ENCODE measurements around the gene FHOD3. TPM values are rescaled to one million over a fixed set of nuclear protein-coding genes. Genes with fewer than 3 reads are reported as not detected.

Gene FHOD3
- total RNA-seq, 1 donor from 2014 or later, result not detected

DNA sequence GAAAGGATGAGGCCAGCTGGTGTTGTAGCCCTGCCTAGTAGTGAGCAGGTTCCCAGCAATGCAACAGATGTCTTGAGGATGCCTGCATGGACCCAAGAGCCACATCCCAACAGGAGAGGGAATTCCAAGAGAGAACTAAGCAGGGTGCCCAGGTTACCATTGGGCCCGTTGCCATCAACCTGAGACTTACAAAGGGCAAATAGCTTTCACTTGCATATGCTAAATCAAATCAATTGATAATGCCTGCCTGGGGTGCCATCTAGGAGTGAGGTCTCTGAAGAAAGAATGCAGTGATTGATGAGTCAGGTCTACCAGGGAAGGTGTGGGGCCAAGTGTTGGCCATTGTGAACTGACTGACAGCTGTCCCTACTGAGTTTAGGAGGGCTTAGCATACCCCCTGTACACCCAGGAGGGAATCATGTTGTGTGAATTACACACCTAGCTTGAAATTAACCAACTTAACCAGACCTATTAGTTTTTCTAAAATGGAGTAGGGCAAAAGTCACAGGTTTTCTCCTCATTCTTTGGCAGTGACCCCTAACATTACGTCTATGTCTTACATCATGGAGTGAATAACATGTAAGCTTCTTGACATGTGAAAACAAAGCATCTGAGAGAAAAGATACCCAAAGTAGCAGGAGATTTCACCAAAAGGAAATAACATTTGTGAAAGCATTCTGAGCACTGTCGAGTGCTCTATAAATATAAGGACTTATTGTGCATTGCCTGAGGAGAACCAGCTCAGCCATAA lies 32.3 kb downstream of the FHOD3 start:
- Mint-ChIP-seq H3K4me1 (ENCODE audit: low read depth) (no peaks in the 10 kb centered on the region), H3K27me3 (ENCODE audit: low read depth) (no peaks in the 10 kb centered on the region), H3K4me3 (ENCODE audit: low read depth) (no peak overlapping the region), H3K36me3 (ENCODE audit: low read depth) (no peaks in the 10 kb centered on the region), H3K9me3 (no peaks in the 10 kb centered on the region), H3K27ac (no peak overlapping the region)
- intact Hi-C loops (cut with micrococcal nuclease), result no loop called here
- no peak for DNase-seq (ENCODE audit: low spot score)

DNA sequence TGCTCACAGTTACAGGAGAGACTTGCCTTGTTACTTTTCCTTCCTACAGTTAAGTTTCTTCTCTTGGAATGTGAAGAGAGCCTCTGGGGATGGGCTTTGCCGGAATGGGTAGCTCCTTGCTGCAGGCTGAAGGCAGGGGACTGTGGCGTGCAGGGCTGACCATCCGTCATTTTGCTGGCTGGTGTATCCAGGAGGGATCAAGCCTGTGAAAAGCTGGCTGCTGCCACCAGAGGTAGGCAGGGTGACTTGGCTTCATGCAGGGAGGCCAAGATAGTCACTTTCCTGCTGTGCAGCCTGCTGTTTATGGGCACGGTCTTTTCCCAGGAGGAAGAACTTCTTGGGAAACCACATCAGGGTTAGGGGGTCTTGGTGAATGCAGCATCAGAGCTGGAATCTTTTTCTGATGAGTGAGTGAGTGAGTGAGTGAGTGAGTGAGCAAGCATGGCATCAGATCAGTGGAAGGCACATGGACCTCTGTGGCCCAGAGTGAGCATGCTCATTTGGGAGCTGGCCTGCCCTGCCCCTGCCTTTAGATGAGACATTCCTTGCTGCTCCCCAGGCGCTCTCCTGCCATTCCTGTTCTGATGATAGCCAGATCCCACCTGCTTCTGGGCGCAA lies 33.0 kb downstream of the FHOD3 start:
- Mint-ChIP-seq H3K27ac (no peak overlapping the region), H3K4me1 (ENCODE audit: low read depth) (no peaks in the 10 kb centered on the region), H3K4me3 (ENCODE audit: low read depth) (no peak overlapping the region), H3K9me3 (no peaks in the 10 kb centered on the region), H3K27me3 (ENCODE audit: low read depth) (no peaks in the 10 kb centered on the region), H3K36me3 (ENCODE audit: low read depth) (no peaks in the 10 kb centered on the region)
- intact Hi-C loops (cut with micrococcal nuclease), result no loop called here
- DNase-seq (ENCODE audit: low spot score), result no peak

DNA sequence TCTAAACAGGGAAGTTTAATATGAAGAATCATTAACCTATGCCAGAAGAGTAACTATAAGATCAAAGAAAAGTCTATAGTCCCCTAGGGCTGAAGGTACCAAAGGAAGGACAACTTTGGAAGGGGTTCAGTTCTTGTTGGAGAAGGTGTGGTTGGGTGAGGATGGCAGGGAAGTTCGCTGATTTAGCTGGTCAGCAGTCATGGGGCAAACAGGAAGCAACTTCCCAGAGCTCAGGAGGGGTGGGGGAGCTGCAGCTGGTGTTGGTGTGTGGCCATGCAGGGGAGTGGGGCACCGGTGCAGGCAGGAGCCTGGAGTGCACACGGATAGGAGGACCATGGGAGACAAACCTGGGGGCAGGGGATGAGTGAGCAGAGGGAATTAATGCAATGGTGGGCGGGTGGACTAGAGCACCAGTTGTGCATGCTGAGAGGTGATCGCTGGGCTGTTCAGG lies 34.0 kb downstream of the FHOD3 start:
- Mint-ChIP-seq H3K4me1 (ENCODE audit: low read depth) (no peaks in the 10 kb centered on the region), H3K27ac (no peak overlapping the region), H3K36me3 (ENCODE audit: low read depth) (no peaks in the 10 kb centered on the region), H3K9me3 (no peaks in the 10 kb centered on the region), H3K27me3 (ENCODE audit: low read depth) (no peaks in the 10 kb centered on the region), H3K4me3 (ENCODE audit: low read depth) (no peak overlapping the region)
- intact Hi-C loops (cut with micrococcal nuclease), result no loop called here
- DNase-seq (ENCODE audit: low spot score), result no peak

DNA sequence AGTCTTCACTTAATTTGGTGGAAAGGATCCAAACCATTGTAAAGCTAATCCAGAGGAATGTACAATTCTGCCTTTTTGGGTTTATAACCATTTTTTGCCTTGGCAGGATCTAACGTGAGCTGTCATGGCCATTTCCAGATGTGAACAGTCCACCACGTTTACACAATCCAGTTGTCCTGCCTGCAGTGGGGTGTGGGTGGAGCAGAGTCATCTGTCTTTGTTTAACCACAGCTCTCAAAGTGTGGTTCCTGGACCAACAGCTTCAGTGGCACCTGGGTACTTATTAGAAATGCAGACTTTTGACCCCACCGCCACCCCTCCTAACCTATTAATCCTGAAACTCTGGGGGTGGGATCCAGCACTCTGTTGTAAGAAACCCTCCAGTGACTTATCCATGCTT lies 35.9 kb downstream of the FHOD3 start:
- no peak overlapping the region for H3K4me3 Mint-ChIP-seq (ENCODE audit: low read depth)
- H3K27ac Mint-ChIP-seq, result no peak overlapping the region
- H3K9me3 Mint-ChIP-seq, result no peaks in the 10 kb centered on the region
- no peaks in the 10 kb centered on the region for H3K27me3 Mint-ChIP-seq (ENCODE audit: low read depth)
- intact Hi-C loops (cut with micrococcal nuclease), result no loop called here
- no peaks in the 10 kb centered on the region for H3K36me3 Mint-ChIP-seq (ENCODE audit: low read depth)
- DNase-seq (ENCODE audit: low spot score), result no peak
- no peaks in the 10 kb centered on the region for H3K4me1 Mint-ChIP-seq (ENCODE audit: low read depth)

DNA sequence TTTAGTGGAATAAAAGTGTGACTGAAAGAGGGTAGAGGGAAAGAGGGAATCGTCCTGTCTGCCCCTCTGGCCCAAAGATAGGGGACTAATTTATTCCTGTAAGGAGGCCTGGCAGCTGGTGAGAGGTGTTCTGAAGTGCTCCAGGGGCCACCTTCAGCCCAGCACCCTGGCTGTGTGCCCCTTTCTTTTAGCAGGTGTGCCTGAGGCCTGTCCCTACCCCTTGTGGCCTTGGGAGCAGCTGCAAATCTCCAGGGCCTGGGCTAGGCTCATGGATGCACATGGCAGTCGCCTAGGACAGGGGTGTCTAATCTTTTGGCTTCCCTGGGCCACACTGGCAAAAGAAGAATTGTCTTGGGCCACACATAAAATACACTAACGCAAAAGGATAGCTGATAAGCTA lies 37.3 kb downstream of the FHOD3 start:
- intact Hi-C loops (cut with micrococcal nuclease), result no loop called here
- Mint-ChIP-seq H3K4me3 (ENCODE audit: low read depth) (no peak overlapping the region), H3K27me3 (ENCODE audit: low read depth) (no peaks in the 10 kb centered on the region), H3K4me1 (ENCODE audit: low read depth) (no peaks in the 10 kb centered on the region), H3K9me3 (no peaks in the 10 kb centered on the region), H3K36me3 (ENCODE audit: low read depth) (no peaks in the 10 kb centered on the region), H3K27ac (no peak overlapping the region)
- DNase-seq (ENCODE audit: low spot score), result no peak

DNA sequence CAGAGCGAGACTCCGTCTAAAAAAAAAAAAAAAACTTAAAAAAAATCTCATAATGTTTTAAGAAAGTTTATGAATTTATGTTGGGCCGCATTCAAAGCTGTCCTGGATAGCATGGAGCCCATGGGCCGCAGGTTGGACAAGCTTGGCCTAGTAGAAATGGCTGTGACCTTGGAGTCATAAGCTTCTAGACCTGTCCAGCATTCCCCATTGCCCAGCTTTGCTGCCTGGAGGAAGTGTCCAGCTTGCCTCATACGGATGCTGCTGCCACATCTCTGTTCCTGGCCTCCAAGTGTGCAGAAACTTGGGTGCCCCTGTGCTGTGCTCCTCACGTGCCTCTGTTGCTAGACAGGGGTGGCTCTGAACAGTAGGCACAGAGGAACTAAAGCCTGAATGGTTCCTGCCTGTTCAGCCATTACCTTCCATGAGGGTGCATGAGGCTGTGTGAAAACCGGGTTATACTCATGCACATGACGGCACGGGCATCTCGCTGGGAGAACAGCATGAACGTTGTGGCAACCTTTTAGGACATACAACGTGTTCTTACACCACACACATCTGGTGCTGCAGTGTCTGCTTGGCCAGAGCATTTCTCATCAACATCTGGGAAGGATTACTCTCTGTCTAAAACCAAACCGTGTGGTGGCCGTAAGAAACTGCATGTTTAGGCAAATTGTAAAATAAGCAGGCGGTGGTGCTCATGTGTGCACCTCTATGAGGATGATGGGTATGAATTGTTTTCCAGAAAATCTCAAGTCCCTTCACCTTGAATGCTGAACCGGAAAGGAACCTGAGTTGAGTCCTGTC lies 38.2 kb downstream of the FHOD3 start:
- Mint-ChIP-seq H3K36me3 (ENCODE audit: low read depth) (no peaks in the 10 kb centered on the region), H3K4me1 (ENCODE audit: low read depth) (no peaks in the 10 kb centered on the region), H3K27ac (no peak overlapping the region), H3K9me3 (no peaks in the 10 kb centered on the region), H3K27me3 (ENCODE audit: low read depth) (no peaks in the 10 kb centered on the region), H3K4me3 (ENCODE audit: low read depth) (no peak overlapping the region)
- no peak for DNase-seq (ENCODE audit: low spot score)
- intact Hi-C loops (cut with micrococcal nuclease), result no loop called here

DNA sequence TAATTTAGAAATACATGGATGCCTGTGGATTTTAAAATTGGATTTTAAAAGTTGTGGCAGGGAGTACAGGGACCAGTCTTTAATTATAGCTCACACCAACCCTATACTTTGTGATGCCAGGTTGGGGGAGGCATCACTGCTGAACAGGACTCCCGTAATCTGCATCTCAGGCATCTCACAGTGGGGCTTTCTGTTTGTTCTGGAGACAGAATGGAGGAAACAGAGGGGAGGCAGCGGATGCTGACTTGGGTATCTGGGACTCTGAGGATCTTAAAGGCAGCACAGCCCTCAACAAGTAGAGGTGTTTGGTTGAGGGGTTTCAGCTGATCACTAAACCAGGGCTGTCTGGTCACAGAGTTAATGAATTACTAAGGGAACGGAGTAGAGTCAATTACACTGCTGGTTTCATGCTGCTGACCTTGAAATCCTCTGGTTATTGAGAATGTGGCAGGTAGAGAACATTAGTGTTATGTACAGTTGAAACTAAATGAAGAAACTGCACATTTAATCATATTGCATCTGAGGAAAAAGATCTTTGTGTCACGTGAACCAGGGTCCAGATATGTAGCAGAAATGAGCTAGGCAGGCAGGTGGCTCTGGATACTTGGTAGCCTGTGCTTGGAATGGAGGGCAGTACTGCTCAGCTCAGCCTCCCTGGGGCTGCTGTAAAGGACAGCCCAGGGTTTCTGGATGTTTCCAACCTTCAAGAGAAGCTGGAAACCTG lies 40.3 kb downstream of the FHOD3 start:
- no peaks in the 10 kb centered on the region for H3K9me3 Mint-ChIP-seq
- H3K4me1 Mint-ChIP-seq (ENCODE audit: low read depth), result no peaks in the 10 kb centered on the region
- no peak overlapping the region for H3K27ac Mint-ChIP-seq
- H3K36me3 Mint-ChIP-seq (ENCODE audit: low read depth), result no peaks in the 10 kb centered on the region
- intact Hi-C loops (cut with micrococcal nuclease), result no loop called here
- no peak overlapping the region for H3K4me3 Mint-ChIP-seq (ENCODE audit: low read depth)
- DNase-seq (ENCODE audit: low spot score), result no peak
- peaks cover 2% of the 10 kb centered on the region for H3K27me3 Mint-ChIP-seq (ENCODE audit: low read depth)

DNA sequence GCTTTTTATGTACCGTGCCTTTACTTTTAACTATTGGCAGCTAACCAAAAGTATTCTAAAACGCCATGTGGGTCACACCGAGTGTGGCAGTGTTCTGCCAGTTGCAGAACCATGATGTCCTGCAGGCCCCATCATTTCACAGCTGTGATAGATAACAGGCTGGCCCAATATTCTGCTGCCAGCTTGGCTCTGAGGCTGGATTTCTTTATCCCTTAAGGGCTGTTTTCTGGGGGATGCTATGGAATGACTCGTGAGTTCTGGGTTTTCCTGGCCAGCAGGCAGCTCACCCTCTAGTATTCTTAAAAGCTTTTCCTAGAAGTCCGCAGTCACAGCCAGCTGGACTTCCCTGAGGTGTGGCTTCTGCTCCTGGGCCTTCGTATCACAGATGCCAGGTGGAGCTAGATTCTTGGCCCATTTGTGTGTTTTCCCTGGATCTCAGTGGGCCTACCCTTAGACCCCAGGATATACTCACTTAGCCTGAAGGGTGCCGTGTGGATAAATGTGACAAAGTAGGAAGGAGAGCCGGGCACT lies 41.0 kb downstream of the FHOD3 start:
- no peak for DNase-seq (ENCODE audit: low spot score)
- H3K9me3 Mint-ChIP-seq, result no peaks in the 10 kb centered on the region
- no peaks in the 10 kb centered on the region for H3K36me3 Mint-ChIP-seq (ENCODE audit: low read depth)

DNA sequence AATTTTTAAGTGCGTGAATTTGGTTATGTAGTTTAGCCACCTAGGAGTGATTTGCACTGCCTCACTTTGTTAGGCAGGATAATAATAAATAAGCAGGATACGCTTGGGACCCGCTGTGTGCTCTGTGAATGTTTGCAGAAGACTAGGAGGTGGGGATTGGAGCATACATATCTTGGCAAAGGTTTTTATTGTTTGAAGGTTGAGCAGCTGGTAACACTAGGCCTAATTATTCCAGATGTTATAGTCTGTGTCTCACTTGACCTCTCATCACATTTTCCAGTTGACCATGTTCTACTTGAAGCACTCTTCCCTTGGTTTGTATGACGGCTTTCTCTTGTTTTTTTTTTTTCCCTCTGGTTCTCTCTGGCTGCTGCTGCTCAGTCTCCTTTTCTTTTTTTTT lies 42.7 kb downstream of the FHOD3 start:
- Mint-ChIP-seq H3K27me3 (ENCODE audit: low read depth) (peaks cover 2% of the 10 kb centered on the region), H3K4me1 (ENCODE audit: low read depth) (no peaks in the 10 kb centered on the region), H3K9me3 (no peaks in the 10 kb centered on the region), H3K27ac (no peak overlapping the region), H3K4me3 (ENCODE audit: low read depth) (no peak overlapping the region), H3K36me3 (ENCODE audit: low read depth) (no peaks in the 10 kb centered on the region)
- intact Hi-C loops (cut with micrococcal nuclease), result no loop called here
- DNase-seq (ENCODE audit: low spot score), result no peak

More for the DNA sequence above, 41.0 kb downstream of the FHOD3 start:
- Mint-ChIP-seq H3K4me1 (ENCODE audit: low read depth) (no peaks in the 10 kb centered on the region), H3K27me3 (ENCODE audit: low read depth) (peaks cover 2% of the 10 kb centered on the region), H3K4me3 (ENCODE audit: low read depth) (no peak overlapping the region), H3K27ac (no peak overlapping the region)
- intact Hi-C loops (cut with micrococcal nuclease), result no loop called here

DNA sequence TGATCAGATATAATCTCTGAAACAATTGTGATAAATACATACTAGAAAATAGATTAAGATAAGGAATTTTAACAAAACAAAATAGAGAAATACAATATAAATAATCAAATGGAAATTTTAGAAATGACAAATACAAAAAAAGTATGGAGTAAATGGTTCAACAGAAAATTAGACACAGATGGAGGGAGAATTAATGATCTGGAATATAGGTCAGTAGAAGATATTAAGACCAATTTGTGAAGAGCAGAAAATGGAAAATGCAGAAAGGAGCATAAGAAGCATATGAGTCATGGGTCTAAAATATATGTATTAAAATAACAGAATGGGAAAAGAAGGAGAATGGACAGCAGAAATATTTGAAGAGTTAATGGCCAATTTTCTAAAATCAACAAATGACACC lies 44.4 kb downstream of the FHOD3 start:
- Mint-ChIP-seq H3K27ac (no peak overlapping the region), H3K9me3 (no peaks in the 10 kb centered on the region), H3K36me3 (ENCODE audit: low read depth) (no peaks in the 10 kb centered on the region), H3K4me1 (ENCODE audit: low read depth) (no peaks in the 10 kb centered on the region), H3K27me3 (ENCODE audit: low read depth) (peaks cover 4% of the 10 kb centered on the region), H3K4me3 (ENCODE audit: low read depth) (no peak overlapping the region)
- no peak for DNase-seq (ENCODE audit: low spot score)
- intact Hi-C loops (cut with micrococcal nuclease), result no loop called here

DNA sequence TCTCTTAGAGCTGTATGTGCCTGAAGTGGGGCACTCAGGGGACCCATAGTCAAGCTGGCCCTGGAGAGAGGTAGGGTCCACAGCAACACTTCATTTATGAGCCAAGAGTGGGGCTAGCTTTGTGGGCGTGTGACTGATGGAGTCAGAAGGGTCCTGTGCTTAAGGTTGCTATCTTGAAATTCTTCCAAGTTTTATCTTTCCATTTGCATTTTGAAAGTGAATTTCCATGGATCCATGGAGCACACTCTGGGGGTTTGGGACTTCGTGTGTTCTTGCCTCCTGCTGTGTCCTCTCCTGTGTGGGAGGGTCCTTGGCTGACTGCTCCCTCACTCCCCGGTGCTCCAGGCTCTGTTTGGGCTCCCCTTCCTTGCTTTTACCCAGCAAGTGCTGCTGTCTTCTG lies 50.8 kb downstream of the FHOD3 start:
- intact Hi-C loops (cut with micrococcal nuclease), result no loop called here
- no peaks in the 10 kb centered on the region for H3K36me3 Mint-ChIP-seq (ENCODE audit: low read depth)
- H3K4me1 Mint-ChIP-seq (ENCODE audit: low read depth), result no peaks in the 10 kb centered on the region

DNA sequence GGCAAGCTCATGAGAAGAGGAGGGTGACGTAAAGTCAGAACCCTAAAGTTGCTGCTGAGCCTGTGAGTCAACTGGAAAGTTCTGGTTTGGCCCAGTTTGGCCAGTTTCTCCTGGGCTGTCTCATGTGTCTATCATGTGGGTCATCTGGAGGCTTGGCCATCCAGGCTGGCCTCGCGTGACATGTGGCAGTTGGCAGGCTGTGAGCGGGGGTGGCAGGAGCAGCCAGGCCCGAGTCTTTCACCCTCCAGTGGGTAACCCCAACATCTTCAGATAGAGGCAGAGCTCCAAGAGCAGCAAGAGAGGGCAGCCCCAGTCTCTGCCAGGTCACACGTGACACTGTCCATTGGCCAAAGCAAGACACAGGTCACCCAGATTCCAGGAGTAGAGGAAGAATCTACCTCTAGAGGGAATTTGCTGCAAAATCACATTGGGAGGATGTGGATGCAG lies 51.5 kb downstream of the FHOD3 start:
- no peak for DNase-seq (ENCODE audit: low spot score)
- Mint-ChIP-seq H3K4me1 (ENCODE audit: low read depth) (no peaks in the 10 kb centered on the region), H3K4me3 (ENCODE audit: low read depth) (no peak overlapping the region), H3K9me3 (no peaks in the 10 kb centered on the region), H3K36me3 (ENCODE audit: low read depth) (no peaks in the 10 kb centered on the region), H3K27ac (no peak overlapping the region), H3K27me3 (ENCODE audit: low read depth) (peaks cover 4% of the 10 kb centered on the region)
- intact Hi-C loops (cut with micrococcal nuclease), result no loop called here

More for the DNA sequence above, 50.8 kb downstream of the FHOD3 start:
- no peak overlapping the region for H3K27ac Mint-ChIP-seq
- H3K9me3 Mint-ChIP-seq, result no peaks in the 10 kb centered on the region
- no peak overlapping the region for H3K4me3 Mint-ChIP-seq (ENCODE audit: low read depth)
- H3K27me3 Mint-ChIP-seq (ENCODE audit: low read depth), result peaks cover 4% of the 10 kb centered on the region
- no peak for DNase-seq (ENCODE audit: low spot score)
